Hair follicle dermal papilla cell (primary cell): ENCODE results near the gene IKZF1. TPM values are rescaled to one million over a fixed set of nuclear protein-coding genes. Genes with fewer than 3 reads are reported as not detected.

ENCODE experiments used
- small RNA-seq: library from RNA; depleted of rRNA; stranded (forward); fragments of <200 nt; gene quantifications from one replicate; pipeline ENCODE3, GENCODE V24; 2012
- total RNA-seq: library from RNA; depleted of rRNA; stranded (reverse); fragments of >200 nt; gene quantifications from 2 replicates; pipeline ENCODE4 v1.2.3, GENCODE V29; 2012

IKZF1 gene
- not detected in 2 replicates for total RNA-seq

DNA sequence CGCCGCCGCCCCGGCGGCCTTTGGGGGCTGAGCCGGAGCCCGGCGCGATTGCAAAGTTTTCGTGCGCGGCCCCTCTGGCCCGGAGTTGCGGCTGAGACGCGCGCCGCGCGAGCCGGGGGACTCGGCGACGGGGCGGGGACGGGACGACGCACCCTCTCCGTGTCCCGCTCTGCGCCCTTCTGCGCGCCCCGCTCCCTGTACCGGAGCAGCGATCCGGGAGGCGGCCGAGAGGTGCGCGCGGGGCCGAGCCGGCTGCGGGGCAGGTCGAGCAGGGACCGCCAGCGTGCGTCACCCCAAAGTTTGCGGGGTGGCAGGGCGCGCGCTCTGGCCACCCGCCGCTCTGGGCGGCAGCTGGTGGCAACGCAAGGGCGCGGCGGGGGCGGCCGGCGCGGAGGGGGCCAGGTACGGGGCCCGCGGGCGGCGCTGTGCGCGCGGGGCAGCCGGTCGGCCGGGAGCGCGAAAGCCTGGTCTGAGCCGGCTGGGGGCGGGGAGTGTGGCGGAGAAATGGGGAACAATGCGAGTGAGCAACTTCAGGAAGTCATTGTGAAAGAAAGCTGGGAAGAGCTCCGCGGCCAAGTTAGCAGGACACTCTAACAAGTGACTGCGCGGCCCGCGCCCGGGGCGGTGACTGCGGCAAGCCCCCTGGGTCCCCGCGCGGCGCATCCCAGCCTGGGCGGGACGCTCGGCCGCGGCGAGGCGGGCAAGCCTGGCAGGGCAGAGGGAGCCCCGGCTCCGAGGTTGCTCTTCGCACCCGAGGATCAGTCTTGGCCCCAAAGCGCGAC is at the start of gene IKZF1:
Gene IKZF1 (plus strand): TSS at position 588 of the 782 bp plus-strand sequence. CDS start 14,346 bp downstream, outside the sequence.

DNA sequence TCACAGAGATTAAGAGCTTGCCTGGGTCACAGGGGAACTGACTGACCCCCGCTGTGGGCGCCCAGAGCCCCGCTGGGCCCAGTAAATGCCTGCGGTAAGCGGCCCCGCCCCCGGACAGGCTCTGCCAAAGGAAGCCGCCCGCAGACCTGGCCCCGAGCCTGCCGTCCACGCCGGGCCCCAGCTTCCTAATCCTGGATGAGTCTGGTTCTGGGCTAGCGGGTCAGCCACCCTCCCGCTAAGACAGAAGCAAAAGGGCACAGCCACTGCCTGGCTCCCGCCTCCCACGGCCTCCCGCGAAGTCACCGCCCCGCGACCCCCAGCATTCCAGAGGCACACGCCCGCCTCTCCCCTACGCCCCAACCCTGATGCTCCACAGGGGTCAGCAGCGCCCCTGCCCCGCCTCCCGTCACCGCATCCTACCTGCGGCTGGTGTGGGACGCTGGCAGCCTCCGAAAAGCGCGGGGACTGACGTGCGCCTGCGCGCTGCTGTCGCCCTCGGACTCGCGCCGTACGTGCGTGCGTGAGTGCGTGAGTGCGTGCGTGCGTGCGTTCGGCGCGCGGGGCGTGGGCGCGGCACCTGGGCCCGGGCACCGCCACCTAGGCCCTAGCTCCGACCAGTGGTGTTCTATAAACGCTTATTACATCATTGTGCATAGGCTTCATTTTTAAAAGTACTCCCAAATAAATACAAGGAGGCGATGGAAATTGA is 145.5 kb downstream of the IKZF1 start, which contains the start of gene FIGNL1:
Gene FIGNL1 (minus strand): TSS at position 470 of the 709 bp plus-strand sequence. CDS start 3,063 bp downstream, outside the sequence.

Small RNA genes within 50 kb of the gene (small RNA-seq; reads per million reads assigned to genes)
- not detected for gene RNU6-1091P

Other genes starting within 250 kb of the IKZF1 start
- not detected in 2 replicates for gene ZPBP, start 211.5 kb upstream of the IKZF1 start, total RNA-seq
- gene FIGNL1, start 145.6 kb downstream of the IKZF1 start, total RNA-seq, result 7.9 and 10.5 TPM in 2 replicates